ENCODE data around the gene KIZ.
"Not testable (repeated sequence)": the region's sequence is repeated elsewhere in the genome, so short reads cannot be mapped to it uniquely, and the experiment has no call there.

KIZ gene

GRCh38 chr20:21141825-21142224 lies 15.9 kb downstream of the KIZ start:
- no peak for DNase-seq

- DNase-seq: no peak
Observed at GRCh38 chr20:21143194-21143890, 17.5 kb downstream of the KIZ start.

GRCh38 chr20:21145424-21145823 lies 19.5 kb downstream of the KIZ start:
- DNase-seq: no peak

- DNase-seq: no peak
Observed at GRCh38 chr20:21146215-21146614, 20.3 kb downstream of the KIZ start.

- DNase-seq: no peak
Observed at GRCh38 chr20:21147593-21147992, 21.7 kb downstream of the KIZ start.

- no peak for DNase-seq
Observed at GRCh38 chr20:21149344-21149743, 23.5 kb downstream of the KIZ start.

GRCh38 chr20:21151791-21152190 lies 25.9 kb downstream of the KIZ start:
- DNase-seq: no peak

GRCh38 chr20:21154692-21155091 lies 28.8 kb downstream of the KIZ start:
- DNase-seq: no peak

- no peak for DNase-seq
Observed at GRCh38 chr20:21155268-21155667, 29.4 kb downstream of the KIZ start.

GRCh38 chr20:21156266-21156665 lies 30.4 kb downstream of the KIZ start:
- DNase-seq: no peak

GRCh38 chr20:21157006-21157405 lies 31.1 kb downstream of the KIZ start:
- no peak for DNase-seq

- DNase-seq: no peak
Observed at GRCh38 chr20:21159658-21160380, 33.9 kb downstream of the KIZ start.

GRCh38 chr20:21161926-21162325 lies 36.0 kb downstream of the KIZ start:
- no peak for DNase-seq

GRCh38 chr20:21162631-21163030 lies 36.7 kb downstream of the KIZ start:
- no peak for DNase-seq

- no peak for DNase-seq
Observed at GRCh38 chr20:21166801-21167200, 40.9 kb downstream of the KIZ start.

GRCh38 chr20:21167261-21167660 lies 41.4 kb downstream of the KIZ start:
- DNase-seq: no peak

GRCh38 chr20:21168061-21168460 lies 42.2 kb downstream of the KIZ start:
- DNase-seq: not testable (repeated sequence)

- DNase-seq: no peak
Observed at GRCh38 chr20:21172626-21173025, 46.7 kb downstream of the KIZ start.

GRCh38 chr20:21173485-21173884 lies 47.6 kb downstream of the KIZ start:
- no peak for DNase-seq

- no peak for DNase-seq
Observed at GRCh38 chr20:21174516-21175239, 48.8 kb downstream of the KIZ start.

GRCh38 chr20:21175433-21175832 lies 49.6 kb downstream of the KIZ start:
- DNase-seq: no peak

GRCh38 chr20:21177767-21178166 lies 51.9 kb downstream of the KIZ start:
- DNase-seq: no peak

GRCh38 chr20:21179757-21180156 lies 53.9 kb downstream of the KIZ start:
- DNase-seq: no peak

GRCh38 chr20:21180248-21180647 lies 54.4 kb downstream of the KIZ start:
- no peak for DNase-seq

All from midbrain (tissue), 1 donor.